ENCODE data around the gene RAET1L. TPM values are rescaled to one million over a fixed set of nuclear protein-coding genes. Genes with fewer than 3 reads are reported as not detected.
"Not testable (repeated sequence)": the region's sequence is repeated elsewhere in the genome, so short reads cannot be mapped to it uniquely, and the experiment has no call there.

Gene RAET1L
- total and polyA plus RNA-seq, 4 experiments from 2014 or later, result not detected

DNA sequence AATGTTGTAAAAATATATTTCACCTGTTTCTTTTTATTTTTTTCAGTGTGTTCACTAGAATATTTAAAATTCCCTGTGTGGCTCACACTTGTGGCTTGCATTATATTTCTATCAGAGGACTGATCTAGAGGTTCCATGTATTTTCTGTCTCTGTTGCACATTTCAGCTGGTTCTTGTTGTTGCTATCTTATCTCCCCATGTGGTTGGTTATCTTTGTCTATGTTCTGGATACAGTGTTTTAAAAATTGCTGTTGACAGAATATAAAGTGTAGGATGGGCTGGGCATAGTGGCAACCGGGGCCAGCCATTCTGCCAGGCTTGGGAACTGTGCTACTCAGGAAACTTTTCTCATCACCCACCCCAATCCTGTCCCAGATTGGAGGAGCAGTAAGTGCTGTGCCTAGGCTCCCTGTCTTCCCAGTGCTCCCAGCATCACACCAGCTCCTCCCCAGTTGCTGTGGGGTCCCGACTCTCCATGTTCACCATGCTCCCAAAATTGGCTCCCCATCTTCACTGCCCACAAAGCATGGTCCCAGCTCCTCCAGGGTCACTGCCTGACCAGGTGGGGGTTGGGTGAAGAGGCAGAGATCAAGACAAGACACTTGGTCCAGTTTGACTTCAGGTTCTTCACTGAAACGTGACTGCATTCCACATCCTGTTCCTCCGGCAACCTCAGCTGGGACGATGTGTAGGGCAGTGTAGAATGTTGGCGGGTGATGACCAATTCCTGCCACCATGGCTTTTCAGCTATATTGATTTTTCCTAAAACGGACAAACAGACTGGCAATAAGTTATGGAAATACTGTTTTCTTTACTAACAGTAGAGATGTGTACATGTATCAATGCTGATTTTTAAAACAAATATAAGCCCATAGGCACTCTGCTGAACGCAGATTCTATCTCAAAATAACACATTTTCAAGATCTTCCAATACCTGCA lies 12.2 kb downstream of the RAET1L start:
- H3K27ac ChIP-seq (ENCODE audit: low read depth, low read length); intact Hi-C loops (cut with micrococcal nuclease); H3K36me3 Mint-ChIP-seq; H3K36me3 ChIP-seq (ENCODE audit: insufficient read depth, low read length); H3K9me3 Mint-ChIP-seq; H3K4me1 ChIP-seq (ENCODE audit: insufficient read depth, low read length); H3K4me3 ChIP-seq (ENCODE audit: low read length in 2 of 2); H3K27ac Mint-ChIP-seq; CTCF ChIA-PET (ENCODE audit: partially characterized antibody); H3K9me3 ChIP-seq (ENCODE audit: control insufficient read depth in 1 of 2, low read length in 2 of 2); POLR2A ChIA-PET (ENCODE audit: partially characterized antibody): not testable (repeated sequence)
- Mint-ChIP-seq H3K4me1 (peaks cover 8 to 28% (median 12%) of the 10 kb centered on the region in 4 donors), H3K27me3 (peaks cover 71 to 73% of the 10 kb centered on the region in 2 donors), H3K4me3 (peak overlapping the region in 1 of 8 donors; percentile 69)
- peak in 1 of 5 donors; percentile 25 for DNase-seq
- peaks cover 22% of the 10 kb centered on the region for H3K27me3 ChIP-seq (ENCODE audit: insufficient read depth, low read length)

DNA sequence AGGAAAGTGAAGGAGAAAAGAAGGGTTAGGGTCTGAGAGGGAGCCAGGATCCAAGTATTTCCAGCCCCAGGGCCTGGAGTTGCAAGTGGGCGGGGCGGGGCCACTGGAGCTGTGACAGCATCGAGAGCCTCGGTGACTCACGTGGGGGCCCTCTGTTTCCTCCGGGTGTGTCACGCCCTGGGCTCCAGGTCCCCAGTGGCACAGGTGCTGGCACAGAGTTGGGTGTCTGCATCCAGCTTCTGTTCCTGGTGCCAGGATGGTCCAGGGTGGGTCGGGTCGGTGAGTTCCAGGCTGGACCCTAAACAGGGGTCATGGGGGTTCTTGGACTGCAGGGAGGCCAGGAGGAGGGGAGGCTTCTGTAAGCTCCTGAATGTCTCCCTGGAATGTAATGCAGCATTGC lies 16.7 kb downstream of the RAET1L start:
- H3K27me3 Mint-ChIP-seq, result peaks cover 35 to 37% of the 10 kb centered on the region in 2 donors
- no peaks in the 10 kb centered on the region for H3K9me3 Mint-ChIP-seq
- Histone ChIP-seq H3K27ac (ENCODE audit: low read depth, low read length) (no peak overlapping the region), H3K36me3 (ENCODE audit: insufficient read depth, low read length) (no peaks in the 10 kb centered on the region), H3K9me3 (ENCODE audit: control insufficient read depth in 1 of 2, low read length in 2 of 2) (no peaks in the 10 kb centered on the region), H3K4me1 (ENCODE audit: insufficient read depth, low read length) (peaks cover 18% of the 10 kb centered on the region), H3K27me3 (ENCODE audit: insufficient read depth, low read length) (peaks cover 9% of the 10 kb centered on the region), H3K4me3 (ENCODE audit: low read length in 2 of 2) (no peak overlapping the region)
- H3K4me3 Mint-ChIP-seq, result no peak overlapping the region
- peaks cover 4 to 27% (median 17%) of the 10 kb centered on the region in 4 donors for H3K4me1 Mint-ChIP-seq
- H3K27ac Mint-ChIP-seq, result peak overlapping the region in 2 of 7 donors; percentile 66 to 87
- H3K36me3 Mint-ChIP-seq, result peaks cover 0 to 2% of the 10 kb centered on the region in 2 donors
- ChIA-PET CTCF (ENCODE audit: partially characterized antibody) (interaction anchor here (1.4 to 3.4 kb wide), 3 partner anchors 9 to 68 kb away, joined by 3 to 14 read pairs (median 4); no protein-coding TSS in a partner anchor), POLR2A (ENCODE audit: partially characterized antibody) (no interaction called here)
- intact Hi-C loops (cut with micrococcal nuclease), result loop anchor here (5.0 to 10.0 kb wide), 2 partner anchors 461 to 1376 kb away; partner anchors contain the start of gene PPIL4
- DNase-seq, result peak in 1 of 5 donors; percentile 56

DNA sequence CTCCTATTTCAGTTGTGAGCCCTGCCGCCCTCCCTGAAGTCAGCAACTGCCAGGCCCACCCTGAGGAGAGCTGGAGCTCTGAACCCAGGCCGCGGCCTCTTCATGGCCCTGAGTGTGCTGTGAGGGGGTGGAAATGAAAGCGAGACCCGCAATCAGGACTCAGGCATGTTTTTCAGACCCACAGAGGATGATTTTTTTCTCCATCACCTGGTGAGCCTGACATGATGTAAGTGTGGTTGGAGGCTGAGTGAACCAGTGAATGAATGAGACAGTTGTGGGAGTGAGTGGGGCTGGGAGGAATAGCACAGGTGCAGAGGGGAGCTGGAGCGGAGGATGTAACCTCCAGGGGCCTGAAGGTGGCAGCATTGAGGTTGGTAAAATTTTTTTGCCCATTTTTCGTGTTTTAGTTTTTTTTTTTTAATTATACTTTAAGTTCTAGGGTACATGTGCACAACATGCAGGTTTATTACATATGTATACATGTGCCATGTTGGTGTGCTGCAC lies 18.3 kb downstream of the RAET1L start:
- DNase-seq, result peak; percentile 29 to 64 (median 41)
- H3K36me3 ChIP-seq (ENCODE audit: insufficient read depth, low read length), result no peaks in the 10 kb centered on the region
- H3K27ac ChIP-seq (ENCODE audit: low read depth, low read length), result no peak overlapping the region
- H3K4me3 ChIP-seq (ENCODE audit: low read length in 2 of 2), result no peak overlapping the region
- peaks cover 0 to 2% of the 10 kb centered on the region in 2 donors for H3K36me3 Mint-ChIP-seq
- no peaks in the 10 kb centered on the region for H3K9me3 ChIP-seq (ENCODE audit: control insufficient read depth in 1 of 2, low read length in 2 of 2)
- H3K4me1 Mint-ChIP-seq, result peaks cover 6 to 33% (median 18%) of the 10 kb centered on the region in 4 donors
- H3K9me3 Mint-ChIP-seq, result peaks cover 0 to 1% (median 0%) of the 10 kb centered on the region in 8 donors
- ChIA-PET CTCF (ENCODE audit: partially characterized antibody) (interaction anchor here (1.0 to 3.4 kb wide), 5 partner anchors 10 to 83 kb away, joined by 3 to 14 read pairs (median 4); no protein-coding TSS in a partner anchor), POLR2A (ENCODE audit: partially characterized antibody) (interaction anchor here (0.6 kb wide), 1 partner anchor 9 kb away, joined by 3 read pairs; no protein-coding TSS in a partner anchor)
- H3K27me3 Mint-ChIP-seq, result peaks cover 23 to 27% of the 10 kb centered on the region in 2 donors
- peaks cover 4% of the 10 kb centered on the region for H3K27me3 ChIP-seq (ENCODE audit: insufficient read depth, low read length)
- peak overlapping the region in 4 of 7 donors; percentile 5 to 77 (median 47) for H3K27ac Mint-ChIP-seq
- H3K4me1 ChIP-seq (ENCODE audit: insufficient read depth, low read length), result peaks cover 20% of the 10 kb centered on the region
- H3K4me3 Mint-ChIP-seq, result peak overlapping the region in 3 of 8 donors; percentile 16 to 33 (median 21)
- intact Hi-C loops (cut with micrococcal nuclease), result loop anchor here (5.0 to 10.0 kb wide), 2 partner anchors 460 to 1378 kb away; partner anchors contain the start of gene PPIL4

DNA sequence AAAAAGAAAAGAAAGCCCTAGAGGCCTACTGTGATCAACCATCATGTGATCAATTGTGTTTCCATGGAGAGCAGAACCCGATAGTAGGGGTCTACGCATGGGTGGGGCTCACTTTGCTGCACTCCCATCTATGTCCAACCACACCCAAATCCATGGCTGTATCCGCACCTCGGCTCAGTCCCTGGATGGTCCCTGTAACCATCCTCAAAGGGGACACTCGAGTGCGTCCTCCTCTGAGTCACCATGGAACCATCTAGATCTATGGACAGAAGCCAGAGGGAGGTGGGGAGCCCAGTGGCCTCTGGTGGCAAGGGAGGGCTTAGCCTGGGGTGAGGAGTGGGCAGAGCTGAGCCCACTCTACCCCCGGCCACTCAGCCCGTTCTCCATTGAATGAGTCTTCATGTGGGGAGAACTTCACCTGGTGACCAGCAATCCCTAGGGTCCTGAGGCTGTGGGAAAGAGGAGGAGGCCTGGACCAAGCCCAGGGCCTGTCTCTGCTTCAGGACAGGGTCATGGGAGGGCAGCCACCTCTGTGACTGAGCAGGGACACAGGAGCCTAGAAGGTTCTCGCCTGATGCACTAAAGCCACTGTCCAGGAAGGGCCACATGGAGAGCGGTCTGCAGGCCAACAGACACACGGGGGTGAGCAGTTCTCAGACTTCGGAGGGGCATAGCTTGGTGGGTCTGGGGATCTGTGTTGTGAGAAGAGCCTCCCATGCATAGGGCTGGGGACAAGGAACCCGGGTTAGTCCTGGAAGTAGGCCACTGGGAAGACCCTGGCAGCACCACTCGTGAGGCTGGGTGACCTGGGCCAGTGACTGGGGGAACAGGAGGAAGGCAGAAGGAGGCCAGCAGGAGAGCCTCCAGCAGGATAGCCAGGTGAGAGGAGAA lies 19.3 kb downstream of the RAET1L start:
- no peak for DNase-seq
- Mint-ChIP-seq H3K9me3 (peaks cover 0 to 1% (median 0%) of the 10 kb centered on the region in 8 donors), H3K4me3 (peak overlapping the region; percentile 92 to 98 (median 95)), H3K4me1 (peaks cover 11 to 43% (median 27%) of the 10 kb centered on the region in 4 donors), H3K27me3 (peaks cover 14 to 22% of the 10 kb centered on the region in 2 donors), H3K36me3 (peaks cover 0 to 2% of the 10 kb centered on the region in 2 donors), H3K27ac (peak overlapping the region; percentile 68 to 91 (median 88))
- Histone ChIP-seq H3K36me3 (ENCODE audit: insufficient read depth, low read length) (no peaks in the 10 kb centered on the region), H3K4me1 (ENCODE audit: insufficient read depth, low read length) (peaks cover 30% of the 10 kb centered on the region), H3K9me3 (ENCODE audit: control insufficient read depth in 1 of 2, low read length in 2 of 2) (no peaks in the 10 kb centered on the region), H3K27ac (ENCODE audit: low read depth, low read length) (peak overlapping the region; percentile 73), H3K4me3 (ENCODE audit: low read length in 2 of 2) (peak overlapping the region; percentile 50 to 93), H3K27me3 (ENCODE audit: insufficient read depth, low read length) (no peaks in the 10 kb centered on the region)
- intact Hi-C loops (cut with micrococcal nuclease), result loop anchor here (1.0 to 10.0 kb wide), 5 partner anchors 15 to 1379 kb away; partner anchors contain the start of genes PPIL4 and ULBP3
- POLR2A ChIA-PET (ENCODE audit: partially characterized antibody), result no interaction called here
- CTCF ChIA-PET (ENCODE audit: partially characterized antibody), result interaction anchor here (1.0 to 3.4 kb wide), 3 partner anchors 11 to 82 kb away, joined by 3 to 14 read pairs (median 5); no protein-coding TSS in a partner anchor

DNA sequence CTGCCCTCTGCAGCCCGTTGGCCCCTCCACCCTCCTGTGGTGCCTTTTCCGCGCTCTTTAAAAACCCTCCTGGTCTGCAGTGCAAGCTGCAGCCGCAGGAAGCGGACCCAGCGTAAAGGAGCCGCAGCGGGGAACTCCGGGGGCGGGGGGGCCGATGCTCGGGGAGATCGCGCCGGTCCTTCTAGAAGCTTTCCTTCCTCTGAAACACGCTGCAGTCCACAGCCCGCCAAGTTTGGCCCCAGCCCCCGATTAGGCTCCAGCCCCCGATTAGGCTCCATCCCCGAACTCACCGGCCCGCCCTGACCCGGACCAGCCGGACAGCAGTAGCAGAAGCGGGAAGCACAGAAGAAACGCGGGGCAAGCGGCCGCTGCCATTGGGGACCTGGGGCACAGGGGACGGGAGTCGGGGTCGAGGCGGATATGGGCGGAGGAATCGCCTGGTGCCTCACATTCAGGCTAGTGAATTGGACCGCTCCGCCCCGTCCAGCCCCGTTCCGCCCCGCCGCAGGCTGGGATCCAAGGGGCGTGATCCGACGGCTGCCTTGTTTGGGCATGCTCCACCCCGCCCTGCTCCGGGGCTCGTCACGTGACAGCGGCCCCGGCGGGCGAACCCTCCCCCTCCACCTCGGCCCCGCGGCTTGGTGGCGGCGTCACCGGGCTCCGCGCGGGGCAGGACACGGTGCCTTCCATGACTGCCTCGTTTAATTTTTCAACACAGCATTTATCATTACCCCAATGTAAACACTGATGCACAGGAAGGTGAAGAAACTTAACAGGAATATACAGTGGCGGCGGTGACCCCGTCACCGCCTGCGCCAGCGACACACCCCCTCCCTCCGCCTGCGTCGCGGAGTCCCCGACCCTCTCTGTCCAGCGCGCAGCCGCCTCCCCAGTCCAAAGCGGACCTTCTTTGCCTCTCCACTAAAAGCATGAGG lies 20.3 kb downstream of the RAET1L start:
- Mint-ChIP-seq H3K27ac (peak overlapping the region; percentile 86 to 98 (median 96)), H3K36me3 (peaks cover 0 to 2% of the 10 kb centered on the region in 2 donors), H3K4me3 (peak overlapping the region; percentile 92 to 98 (median 95)), H3K4me1 (peaks cover 15 to 52% (median 35%) of the 10 kb centered on the region in 4 donors), H3K27me3 (peaks cover 10 to 15% of the 10 kb centered on the region in 2 donors), H3K9me3 (peaks cover 0 to 2% (median 0%) of the 10 kb centered on the region in 8 donors)
- DNase-seq, result peak; percentile 83 to 91 (median 85)
- Histone ChIP-seq H3K4me1 (ENCODE audit: insufficient read depth, low read length) (peaks cover 36% of the 10 kb centered on the region), H3K27me3 (ENCODE audit: insufficient read depth, low read length) (no peaks in the 10 kb centered on the region), H3K4me3 (ENCODE audit: low read length in 2 of 2) (peak overlapping the region; percentile 50 to 93), H3K27ac (ENCODE audit: low read depth, low read length) (peak overlapping the region; percentile 73), H3K9me3 (ENCODE audit: control insufficient read depth in 1 of 2, low read length in 2 of 2) (no peaks in the 10 kb centered on the region), H3K36me3 (ENCODE audit: insufficient read depth, low read length) (no peaks in the 10 kb centered on the region)
- ChIA-PET CTCF (ENCODE audit: partially characterized antibody) (interaction anchor here (0.9 to 3.4 kb wide), 3 partner anchors 12 to 72 kb away, joined by 3 to 14 read pairs (median 3); no protein-coding TSS in a partner anchor), POLR2A (ENCODE audit: partially characterized antibody) (interaction anchor here (1.0 kb wide), 1 partner anchor 10 kb away, joined by 3 read pairs; no protein-coding TSS in a partner anchor)
- intact Hi-C loops (cut with micrococcal nuclease), result loop anchor here (1.0 to 10.0 kb wide), 6 partner anchors 14 to 1380 kb away; partner anchors contain the start of genes PPIL4, ULBP1 and ULBP3
